HG03457 (cell line): ENCODE data around the gene HOXD11.

ENCODE experiments used
- ATAC-seq: cut with Tn5 transposase; IDR thresholded peaks from one replicate; pipeline ENCODE4 v1.9.1; 2021; ENCODE audit warnings: moderate number of reproducible peaks; ENCODE audit not compliant: unreplicated experiment

Gene HOXD11

DNA sequence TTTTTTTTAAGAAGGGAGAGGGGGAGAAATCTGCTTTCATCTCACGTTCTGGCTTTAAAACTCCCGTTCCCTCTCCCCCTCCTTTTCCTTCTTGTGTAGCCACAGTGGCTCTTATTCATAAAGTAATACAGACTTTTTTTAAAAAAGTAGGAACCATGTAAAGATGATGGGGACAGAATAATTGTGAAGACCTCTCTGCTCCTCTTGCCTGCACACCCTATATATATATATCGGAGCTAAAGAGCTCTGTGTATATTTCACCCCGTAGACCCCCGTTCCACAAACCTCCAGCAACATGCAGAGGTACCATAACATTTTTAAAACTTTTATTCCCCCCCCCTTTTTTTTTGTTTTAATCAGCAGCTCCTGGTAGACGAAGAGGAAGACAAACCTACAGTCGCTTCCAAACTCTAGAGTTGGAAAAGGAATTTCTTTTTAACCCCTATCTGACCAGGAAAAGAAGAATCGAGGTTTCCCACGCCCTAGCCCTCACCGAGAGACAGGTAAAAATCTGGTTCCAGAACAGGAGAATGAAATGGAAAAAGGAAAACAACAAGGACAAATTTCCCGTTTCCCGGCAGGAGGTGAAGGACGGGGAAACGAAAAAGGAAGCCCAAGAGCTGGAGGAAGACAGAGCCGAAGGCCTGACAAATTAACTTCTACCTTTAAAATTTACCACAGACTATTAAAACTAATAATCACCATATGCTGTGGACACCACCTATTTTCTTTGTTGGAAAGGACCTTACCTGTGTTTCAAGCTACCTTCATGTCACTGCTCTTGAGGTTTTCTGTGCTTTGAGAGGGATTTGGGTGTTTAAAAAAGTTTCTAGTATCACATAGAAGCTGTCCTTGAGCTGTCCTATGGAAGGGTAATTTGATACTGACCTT is 24.1 kb downstream of the HOXD11 start:
- no peak for ATAC-seq

DNA sequence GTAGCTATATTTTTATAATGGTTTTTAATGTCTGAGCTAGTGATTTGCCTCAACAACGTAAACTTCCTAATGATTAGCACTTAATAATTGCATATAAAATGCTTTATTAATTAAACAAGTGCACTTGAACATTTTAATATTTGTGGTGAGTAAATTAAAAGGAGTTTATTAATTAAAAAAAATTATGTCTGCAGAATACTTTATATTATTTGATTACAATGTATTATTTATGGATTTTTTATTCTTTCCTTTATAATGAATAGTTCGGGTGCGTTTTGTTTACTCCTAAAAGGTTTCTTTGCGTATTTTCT is 24.7 kb downstream of the HOXD11 start:
- no peak for ATAC-seq

DNA sequence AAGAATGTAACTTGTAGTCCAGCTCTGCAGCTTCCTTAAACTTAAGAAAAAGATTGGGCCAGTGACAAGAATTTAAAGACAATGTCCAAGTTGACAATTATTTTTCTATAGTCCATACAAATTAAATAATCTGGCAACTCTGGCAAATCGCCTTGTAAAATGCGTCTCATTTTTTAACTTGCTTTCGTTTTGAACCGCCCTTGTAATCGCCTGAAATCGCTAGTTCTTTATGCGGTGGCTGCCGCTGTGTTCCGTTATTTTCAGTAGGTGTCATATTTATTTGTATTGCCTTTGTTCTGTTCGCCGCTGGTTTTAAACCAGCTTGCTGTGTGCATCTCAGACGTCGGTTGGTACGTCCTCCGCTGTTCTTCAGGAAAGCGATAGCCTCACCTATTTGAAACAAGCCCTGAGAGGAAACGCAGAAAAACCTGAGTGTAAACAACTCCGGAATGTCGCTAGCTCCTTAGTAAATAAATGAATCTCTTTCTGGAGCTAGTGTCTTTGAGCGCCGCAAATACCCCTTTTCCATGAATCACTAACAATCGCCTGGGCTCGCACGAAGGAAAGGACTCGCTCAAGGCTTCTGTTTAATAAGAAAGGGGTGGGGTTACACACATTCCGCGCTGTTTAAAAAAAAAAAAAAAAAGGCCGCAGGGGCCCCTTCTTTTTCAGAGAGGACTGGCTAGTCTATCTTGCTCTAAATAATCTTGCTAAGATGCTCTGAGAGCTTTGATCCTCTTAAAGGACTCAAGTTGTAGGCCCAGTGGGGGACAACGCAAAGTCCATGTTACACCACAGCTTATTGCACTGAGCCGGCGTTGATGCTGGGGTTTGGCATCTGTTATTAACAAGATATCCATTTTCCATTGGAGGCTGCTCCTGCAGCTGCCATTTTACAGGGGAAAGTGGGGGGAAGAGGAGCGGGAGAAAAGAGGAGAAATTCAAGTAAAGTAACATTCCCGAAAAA is 25.4 kb downstream of the HOXD11 start:
- ATAC-seq, result no peak

DNA sequence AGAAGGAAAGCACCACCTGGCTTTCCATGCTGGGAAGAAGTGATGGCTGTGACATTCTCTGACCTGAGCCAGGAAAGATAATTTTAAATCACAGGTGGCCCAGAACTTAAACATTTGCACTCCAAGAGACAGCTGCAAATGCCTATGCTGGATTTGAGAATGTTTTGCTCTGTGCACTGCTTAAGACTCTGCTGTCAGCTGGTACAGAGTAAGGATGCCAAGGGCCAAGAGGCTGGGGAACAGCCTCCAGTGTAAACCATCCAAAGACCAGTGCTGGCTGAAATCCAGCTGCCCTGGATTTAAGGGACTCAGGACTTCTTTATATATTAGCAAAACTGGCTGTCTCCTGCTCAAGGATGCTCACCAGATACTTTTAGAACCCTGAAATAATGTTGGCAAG is 26.3 kb downstream of the HOXD11 start:
- ATAC-seq, result no peak

DNA sequence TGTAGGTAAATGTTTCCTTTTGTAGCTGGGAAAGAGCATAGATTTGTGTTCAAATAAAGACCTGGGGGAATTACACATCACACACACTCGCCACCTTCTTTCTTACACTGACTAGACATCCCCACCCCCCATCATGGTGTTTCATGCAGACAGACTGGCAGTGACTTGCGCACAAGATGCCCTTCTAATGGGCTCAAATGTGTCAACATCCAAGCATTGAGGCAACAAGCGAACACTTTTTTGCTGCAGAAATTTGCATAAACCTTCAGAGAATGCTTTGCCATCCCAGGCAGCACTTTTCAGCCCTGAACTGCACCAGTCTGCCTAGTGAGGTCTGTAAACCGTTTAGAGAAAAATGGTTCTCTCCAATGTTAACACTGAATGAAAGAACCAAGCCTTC is 27.0 kb downstream of the HOXD11 start:
- ATAC-seq, result no peak

DNA sequence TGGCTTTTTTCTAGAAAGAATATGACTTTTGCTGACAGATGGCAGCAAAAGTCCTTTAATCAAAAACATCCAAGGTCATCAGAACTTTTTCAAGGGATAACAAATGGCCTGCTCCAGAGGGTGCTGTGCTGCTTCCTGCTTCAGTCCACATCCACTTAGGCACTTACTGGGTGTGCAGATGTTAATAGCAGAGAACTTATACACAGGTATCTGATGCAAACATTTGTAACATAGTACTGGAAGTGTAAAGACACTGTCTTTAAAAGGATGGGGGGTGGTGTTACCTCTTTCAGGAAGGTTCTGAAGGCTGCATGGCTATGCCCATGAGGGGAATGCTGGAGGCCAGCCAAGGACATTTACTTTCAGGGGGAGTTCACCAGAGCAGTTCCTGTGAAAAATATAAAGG is 28.0 kb downstream of the HOXD11 start:
- no peak for ATAC-seq

DNA sequence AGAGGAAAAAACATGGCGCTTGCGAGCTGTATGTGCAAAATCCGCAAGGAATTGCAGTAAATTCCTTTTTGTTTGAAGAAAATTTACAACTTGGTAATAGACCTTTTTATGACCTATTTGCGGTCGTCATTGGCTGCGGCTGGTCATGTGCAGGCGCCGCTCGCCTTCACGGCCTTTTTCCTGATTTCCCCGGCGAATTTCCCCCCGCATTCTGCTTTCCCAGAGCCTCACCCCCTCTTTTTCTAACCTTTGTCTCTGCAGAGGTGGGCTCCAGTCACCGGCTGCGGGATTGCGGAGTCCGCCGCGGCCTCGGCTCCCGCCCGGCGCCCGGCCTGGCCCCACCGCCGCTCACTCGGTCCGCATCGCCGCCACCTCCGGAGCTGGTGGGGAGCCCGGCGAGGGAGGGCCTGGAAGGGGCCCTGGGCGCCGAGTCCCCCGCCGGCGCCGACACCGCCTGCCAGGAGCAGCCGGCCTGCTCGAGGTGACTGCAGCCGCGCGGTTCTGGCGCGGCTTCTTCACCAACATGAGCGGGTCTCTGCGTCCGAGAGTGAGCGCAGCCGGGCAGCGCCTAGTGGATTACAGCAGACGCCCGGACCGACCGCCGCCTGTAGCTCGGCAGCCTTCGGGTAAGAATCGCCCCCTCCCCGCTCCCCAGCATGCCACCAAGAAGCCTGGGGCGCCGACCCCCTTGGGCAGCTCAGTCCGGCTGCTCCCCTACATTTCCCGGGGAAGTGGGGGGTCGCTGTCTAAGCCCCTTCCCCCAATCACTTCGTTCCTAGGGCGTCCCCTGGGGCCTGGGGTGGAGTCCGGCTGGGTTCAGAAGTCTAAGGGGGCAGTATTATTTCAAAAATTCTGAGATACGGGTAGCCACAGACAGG is 29.5 kb downstream of the HOXD11 start:
- no peak for ATAC-seq

DNA sequence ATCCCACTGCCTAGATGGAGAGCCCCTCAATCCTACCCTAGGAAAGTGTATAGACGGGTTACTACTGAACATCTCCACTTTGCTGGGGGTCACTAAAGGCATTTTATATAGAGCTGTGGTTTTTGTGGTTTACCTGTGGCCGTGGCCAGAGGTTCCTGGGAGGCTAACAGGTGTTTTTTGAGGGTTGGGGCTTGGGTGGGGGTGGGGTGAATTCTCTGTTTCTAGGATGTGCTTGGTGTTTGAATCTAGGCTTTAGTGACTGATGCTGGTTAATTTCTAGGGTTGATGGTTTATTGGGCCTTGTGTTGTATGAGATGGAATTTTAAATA is 30.1 kb downstream of the HOXD11 start:
- no peak for ATAC-seq

DNA sequence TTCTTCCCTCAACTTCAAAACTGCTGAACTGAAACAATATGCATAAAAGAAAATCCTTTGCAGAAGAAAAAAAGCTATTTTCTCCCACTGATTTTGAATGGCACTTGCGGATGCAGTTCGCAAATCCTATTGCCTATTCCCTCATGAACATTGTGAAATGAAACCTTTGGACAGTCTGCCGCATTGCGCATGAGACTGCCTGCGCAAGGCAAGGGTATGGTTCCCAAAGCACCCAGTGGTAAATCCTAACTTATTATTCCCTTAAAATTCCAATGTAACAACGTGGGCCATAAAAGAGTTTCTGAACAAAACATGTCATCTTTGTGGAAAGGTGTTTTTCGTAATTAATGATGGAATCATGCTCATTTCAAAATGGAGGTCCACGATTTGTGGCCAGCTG is 30.8 kb downstream of the HOXD11 start:
- no peak for ATAC-seq

DNA sequence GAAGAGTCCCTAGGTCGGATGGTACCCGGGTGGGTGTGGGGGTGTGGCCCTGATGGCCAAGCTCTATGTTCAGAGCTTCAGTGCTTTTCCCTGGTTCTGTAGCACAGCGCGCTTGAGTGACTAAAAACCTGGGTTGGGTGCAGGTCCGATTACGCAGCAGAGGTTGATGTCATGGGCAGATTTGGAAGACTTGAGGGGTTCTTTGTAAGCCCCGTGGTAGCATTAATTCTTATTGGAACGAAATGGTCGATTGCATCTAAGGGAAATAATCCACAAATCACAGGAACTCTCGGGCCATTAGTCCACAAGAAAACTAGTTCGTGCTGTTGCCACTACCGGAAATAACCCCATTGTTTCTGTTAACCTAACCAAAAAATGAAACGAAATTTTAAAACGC is 31.4 kb downstream of the HOXD11 start:
- no peak for ATAC-seq

DNA sequence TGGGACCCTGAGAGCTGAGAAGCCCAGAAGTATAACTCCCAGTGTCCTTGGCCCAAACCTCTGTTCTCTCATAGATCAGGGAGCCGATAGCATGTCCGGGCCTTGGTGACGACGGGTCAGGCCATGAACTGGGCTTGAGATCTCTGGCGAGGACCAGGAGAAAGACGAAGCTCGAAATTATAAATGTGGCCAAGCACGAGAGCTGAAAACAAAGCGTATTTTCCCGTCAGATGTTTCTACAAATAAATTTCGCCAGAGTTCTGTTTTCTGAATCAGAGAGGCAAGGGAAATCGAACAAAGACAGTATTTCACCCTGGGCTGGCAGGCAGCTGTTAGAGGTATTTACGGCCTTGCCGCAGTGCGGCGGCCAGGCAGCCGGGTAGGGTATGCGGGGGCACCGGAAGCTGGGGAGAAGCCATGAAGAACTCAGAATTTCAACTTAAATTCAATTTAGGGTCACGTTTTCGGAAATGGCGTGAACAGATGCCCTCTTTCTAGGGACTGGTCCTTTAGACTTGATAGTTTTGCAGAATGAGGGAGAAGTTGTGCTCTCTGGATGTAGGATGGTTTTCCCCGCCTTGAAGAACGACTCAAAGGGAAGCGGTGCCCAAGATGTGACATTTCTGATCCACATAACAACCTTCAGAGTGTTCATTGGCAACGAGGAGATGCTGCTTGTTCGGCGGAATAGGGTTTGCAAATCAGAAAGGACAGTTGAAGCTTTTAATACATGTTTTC is 32.0 kb downstream of the HOXD11 start:
- no peak for ATAC-seq

DNA sequence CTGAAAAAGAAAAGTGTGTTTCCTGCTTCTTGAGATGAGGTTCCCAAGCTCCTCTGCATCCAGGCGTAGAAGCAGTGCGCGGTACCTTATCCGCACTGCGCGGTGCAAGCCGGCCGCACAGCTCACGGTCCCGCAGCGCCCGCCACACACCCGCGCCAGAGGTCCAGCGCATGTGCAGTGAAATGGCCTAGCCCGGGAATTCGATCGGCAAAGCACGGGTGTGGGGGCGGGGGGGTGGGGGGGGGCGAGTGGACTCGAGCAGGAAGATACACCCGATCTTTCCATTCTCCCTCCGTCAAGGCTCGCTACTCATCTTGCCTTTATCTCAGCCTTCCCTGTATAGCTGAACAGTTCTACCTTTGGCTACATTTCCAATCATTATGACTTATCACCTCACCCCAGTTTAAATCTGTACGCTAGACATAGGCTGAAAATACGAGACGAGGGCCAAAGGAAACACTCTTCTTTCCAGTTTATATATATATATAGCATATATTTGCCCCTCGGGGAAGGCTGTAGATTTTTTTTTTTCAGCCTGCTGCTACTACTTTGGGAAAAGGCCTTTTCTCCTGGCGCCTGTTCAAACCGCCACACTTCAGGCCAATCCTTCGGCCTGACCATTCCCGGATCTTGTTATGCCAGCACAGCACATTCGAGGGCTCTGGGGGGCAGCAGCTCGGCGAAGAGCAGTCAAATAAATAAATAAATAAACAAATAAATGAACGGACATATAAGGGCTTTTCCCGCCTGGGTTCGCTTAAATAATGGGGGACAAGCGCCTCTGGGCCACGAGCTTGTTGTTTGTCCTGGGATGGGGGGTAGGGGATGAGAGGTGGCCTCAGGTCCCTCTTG is 32.8 kb downstream of the HOXD11 start:
- no peak for ATAC-seq

DNA sequence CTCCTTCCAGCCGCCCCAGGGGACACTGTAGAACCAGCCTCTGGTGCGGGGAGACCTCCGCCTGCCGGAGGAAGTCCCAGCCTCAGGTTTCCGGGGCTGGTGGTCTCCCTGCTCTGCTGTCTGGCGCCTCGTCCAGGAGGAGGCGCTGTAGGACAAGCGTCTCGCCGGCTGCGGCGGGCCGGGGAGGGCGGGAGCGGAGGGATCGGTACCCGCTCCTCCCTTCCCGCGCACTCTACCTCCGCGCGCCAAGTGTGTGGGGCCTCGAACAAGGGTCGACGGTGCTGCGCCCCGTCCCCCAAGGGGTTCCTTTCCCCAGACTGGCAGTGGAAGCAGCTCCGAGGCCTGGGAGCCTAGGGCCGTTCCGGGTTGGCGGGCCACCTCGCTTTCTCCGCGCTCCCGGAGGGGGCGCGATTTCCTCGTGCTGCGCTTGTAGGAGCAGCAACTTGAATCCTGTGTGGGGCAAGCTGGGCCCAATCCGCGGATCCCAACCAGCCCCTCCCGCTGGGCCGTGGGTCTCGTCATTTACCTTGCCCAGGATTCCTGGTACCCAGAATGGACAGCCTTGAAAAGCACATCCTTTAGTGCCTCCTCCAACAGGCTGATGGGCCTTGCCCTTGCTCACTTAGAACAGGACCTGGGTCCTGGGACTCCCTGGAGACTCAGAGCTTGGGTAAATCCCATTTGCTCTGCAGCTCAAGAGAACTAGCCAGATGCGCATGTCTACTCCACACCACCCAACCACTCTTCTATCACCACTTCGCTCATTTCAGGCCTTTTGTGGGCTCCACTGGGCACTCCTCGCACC is 33.6 kb downstream of the HOXD11 start:
- no peak for ATAC-seq

DNA sequence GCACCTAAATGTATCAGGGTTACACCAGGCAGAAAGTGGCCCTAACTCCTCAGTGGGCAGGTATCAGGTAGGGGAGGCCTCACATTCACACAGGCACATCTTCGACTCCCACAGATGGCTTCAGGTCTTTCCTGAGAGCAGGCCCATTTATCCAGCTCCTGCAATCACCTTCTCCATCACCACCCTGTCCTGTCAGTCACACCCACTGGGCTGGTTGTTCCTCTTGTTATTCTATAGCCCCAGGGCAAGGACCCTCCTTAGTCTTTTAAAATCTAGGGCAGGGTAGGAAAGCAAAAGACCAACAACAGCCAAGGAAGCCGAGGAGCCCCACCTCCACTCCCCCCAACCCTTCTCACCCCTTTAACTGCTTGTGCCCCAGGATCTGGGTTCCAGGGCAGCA is 35.2 kb downstream of the HOXD11 start:
- no peak for ATAC-seq

DNA sequence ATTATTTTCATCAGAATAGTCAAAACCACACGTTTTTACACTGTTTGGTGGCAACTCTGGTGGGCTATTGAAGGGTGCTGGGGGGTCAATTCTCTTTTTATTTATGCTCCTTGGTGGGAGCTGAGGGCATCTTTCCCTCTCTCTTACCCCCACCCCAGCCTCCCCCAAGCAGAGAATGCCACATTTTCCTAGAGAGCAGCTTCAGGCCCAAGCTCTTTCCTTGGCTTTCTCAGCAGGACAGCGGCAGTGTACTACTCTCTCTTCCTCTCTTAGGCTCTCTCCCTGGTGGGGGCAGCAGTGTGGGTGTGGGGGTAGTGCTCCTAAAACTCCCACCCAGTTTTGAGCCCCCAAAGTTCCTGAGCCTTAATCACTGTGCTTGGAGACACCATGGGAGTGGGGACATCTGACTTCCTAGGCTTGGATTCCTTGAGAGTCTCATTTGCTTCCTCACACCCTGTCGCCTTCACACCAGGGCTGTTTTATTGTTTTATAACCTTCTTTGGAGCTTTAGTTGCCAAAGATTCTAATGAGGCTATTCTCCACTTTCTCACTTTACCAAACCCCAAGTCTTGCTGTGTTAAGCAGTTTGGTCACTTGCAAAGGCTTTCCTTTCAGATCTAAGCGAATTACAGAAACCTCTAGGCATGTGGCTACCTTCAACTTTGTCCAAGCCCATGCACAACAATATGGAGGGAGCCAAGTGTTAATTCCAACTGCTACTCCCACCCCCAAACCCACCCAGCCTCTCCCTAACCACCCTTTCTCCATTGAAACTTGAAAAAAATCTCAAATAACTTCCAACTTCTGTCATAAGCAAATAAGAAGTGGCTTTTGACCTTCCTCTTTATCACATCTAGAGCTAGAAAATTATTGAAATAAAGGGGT is 38.2 kb downstream of the HOXD11 start:
- no peak for ATAC-seq

DNA sequence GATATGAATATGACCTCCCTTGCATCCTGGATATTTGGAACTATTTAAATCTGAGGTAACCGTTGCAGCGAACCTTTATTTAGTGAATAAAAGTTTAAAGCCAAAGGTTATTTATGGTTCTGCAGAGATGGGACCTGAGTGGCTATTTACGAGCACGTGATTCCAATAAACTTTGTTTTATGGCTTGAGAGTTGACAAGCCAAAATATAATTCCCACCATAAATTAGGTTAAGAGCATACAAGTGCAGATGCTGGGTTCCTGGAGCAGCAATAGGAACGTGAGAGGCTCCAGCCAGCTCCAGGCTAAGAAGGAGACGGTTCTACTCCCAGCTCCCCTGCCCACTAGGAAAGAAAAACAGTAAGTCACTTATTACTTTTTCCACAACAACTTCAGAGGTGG is 39.0 kb downstream of the HOXD11 start:
- no peak for ATAC-seq

DNA sequence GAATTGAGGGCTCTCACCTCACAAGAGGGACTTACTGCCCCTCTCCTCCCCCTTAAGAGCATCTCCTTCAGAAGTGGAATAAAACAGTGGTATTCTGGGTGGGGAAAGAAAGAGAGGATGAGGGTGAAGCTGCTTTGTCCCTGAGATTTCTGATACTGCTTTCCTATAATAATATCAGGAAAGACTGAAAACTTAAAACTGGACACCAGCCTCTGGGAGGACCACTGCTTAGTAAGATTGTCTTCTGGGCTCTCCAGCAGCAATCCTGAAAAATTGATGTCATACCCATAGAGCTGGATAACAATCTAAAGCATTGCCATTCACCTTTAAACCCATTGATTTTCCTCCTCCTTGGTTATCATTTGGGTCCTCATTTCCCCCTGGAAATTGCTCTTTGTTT is 39.6 kb downstream of the HOXD11 start:
- no peak for ATAC-seq
